Measurements from ENCODE around the gene USP28.

The USP28 gene

GRCh38 chr11:113876074-113876797 lies 864 bp upstream of the USP28 start:
- DNase-seq, result no peak

GRCh38 chr11:113874581-113875233 lies 665 bp downstream of the USP28 start:
- DNase-seq, result peak; percentile 11

DNA sequence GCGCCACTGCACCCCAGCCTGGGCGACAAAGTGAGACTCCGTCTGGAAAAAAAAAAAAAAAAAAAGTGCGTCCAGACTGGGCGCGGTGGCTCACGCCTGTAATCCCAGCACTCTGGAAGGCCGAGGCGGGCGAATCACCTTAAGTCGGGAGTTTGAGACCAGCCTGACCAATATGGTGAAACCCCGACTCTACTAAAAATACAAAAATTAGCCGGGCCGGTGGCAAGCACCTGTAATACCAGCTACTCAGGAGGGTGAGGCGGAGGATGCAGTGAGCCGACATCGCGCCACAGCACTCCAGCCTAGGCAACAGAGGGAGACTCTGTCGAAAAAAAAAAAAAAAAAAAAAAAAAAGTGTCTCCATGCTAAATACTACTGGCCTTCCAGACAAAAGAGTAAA lies 1.3 kb downstream of the USP28 start:
- no peak for DNase-seq

DNA sequence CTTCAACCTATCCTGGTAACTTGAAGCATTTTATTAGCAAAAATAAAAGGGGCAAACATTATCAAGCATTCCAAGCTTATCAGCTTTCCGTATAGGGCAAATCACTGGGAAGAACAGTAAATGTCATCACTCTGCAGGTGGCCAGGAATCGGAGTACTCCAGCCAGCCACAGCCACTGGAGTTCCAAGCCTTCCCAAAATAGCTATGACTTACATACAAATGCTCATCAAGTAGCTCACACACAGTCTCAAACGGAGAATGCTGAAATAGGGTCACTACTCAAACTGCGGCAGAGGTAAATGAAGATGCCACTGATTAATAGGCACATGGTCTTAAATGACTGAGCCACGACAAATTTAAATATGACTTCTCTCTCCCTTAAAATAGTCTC lies 2.1 kb downstream of the USP28 start:
- no peak for DNase-seq

DNA sequence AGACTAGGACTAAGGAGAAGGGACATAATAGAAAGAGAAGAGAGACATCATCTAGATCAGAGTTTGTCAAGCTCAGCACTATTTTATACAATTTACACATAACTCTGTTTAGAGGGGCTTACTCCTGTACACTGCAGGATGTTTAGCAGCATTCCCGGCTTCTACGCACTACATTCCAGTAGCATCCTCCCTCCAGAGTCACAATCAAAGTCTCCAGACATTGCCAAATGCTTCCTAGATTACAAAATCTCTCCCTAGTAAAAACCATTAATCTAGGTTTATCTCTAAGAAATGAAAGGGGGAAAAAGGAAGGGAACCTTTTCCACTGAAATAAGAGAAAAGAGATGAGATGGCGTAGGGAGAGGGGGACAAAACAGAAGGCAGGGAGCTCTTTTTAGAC lies 4.0 kb downstream of the USP28 start:
- no peak for DNase-seq

DNA sequence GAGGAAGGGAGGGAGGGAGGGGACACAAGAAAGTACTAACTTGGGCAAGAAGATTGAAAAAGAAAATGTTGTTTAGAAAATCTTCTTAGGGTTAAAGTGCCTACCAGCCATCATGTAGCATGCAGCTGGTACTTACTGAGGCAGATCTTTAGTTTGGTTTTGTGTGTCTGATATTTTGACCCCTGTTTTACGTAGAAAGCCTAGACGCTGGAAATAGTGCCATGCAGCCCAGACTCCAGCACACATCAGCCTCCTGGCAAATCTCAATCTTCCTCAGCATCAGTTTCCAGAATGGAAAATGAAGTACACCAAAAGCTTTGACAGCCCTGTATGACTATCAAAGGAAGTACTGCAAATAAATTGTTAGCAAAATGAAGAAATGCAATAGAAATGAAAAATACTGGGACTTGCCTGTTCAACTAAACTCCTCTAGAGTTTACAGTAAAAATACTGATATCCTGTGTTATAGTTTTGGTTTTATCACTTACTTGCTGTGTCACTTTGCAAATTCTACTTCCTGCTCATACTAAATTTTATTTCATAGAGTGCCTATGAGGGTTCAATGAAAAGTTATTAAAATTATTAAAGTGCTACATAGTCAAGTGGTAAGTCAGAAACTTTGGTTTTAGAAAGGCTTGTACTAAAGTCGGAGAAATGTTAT lies 7.4 kb downstream of the USP28 start:
- DNase-seq, result no peak

DNA sequence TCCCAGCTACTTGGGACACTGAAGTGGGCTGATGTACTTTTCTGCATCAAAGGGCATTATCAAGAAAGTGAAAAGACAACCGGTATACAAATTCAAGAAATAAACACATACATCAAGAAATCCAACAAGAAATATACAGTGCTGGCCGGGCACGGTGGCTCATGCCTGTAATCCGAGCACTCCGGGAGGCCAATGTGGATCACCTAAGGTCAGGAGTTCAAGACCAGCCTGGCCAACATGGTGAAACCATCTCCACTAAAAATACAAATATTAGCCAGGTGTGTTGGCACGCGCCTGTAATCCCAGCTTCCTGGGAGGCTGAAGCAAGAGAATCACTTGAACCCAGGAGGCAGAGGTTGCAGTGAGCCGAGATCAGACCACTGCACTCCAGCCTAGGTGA lies 9.5 kb downstream of the USP28 start:
- no peak for DNase-seq

GRCh38 chr11:113864410-113864809 lies 11.0 kb downstream of the USP28 start:
- no peak for DNase-seq

DNA sequence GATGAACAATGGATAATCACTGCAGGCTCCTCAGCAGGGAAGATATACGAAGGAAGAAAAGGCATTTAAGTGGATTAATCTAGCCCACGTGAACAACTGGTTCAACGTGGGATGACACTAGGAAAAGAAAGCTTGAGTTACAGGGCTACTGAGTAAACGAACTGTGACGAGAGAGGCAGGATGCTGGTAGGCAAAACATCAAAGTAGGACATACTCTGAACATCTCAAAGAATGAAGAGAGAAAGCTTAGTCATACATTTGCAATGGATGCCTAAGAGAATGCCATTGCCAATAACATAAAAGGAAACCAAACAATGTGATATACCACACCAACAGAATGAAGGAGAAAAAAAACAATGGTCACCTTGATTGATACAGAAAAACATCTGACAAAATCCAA lies 12.9 kb downstream of the USP28 start:
- no peak for DNase-seq

DNA sequence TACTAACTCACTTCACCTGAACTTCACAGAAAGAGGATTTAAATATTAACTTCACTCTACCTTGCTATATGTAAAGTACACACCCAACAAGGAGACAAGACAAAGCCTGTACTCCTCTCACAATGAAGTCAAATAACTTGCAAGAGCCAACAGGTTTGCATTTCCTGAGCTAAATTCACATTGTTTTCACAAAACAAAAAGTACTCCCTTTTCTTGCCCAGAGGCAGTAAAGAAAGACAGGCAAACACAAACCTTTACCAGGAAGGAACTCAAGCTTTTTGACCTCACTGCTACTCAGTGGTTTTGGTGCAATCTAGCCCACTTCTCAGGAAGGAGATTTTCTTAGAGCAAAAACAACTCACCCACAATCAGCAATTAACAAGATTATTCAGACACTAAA lies 15.7 kb downstream of the USP28 start:
- DNase-seq, result no peak

- DNase-seq, result no peak
These were observed 18.2 kb downstream of the USP28 start for GRCh38 chr11:113856966-113857759.

DNA sequence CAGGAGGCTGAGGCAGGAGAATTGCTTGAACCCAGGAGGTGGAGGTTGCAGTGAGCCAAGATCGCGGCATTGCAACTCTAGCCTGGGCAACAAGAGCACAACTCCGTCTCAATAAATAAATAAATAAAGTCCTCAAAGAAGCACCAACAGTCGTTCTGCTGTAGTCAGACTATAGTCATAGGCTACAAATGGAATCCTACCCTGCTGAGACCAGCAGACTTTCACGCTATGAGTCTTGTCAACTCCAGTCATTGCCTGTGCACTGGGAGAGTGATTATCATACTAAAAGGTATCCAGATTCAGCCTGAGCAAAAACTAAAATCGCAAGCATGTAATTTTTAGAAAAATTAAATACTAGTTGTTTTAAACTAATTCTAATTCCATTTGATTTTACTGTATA lies 19.6 kb downstream of the USP28 start:
- no peak for DNase-seq

DNA sequence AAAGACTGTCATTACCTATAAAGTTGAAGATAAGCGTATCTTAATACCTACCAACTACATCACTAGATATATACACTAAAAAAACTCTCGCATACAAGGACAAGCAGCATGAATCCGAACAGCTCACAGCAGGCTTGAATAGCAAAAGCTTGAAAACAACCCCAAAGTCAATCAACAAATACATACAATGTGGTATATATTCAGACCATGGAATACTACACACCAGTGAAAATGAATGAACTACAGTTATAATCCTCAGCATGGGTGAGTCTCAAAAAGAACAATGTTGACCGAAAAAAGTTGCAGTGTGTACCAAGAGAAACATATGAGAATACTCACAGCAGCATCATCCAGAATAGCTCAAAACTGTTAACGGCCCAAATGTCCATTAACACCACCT lies 25.2 kb downstream of the USP28 start:
- DNase-seq, result no peak

GRCh38 chr11:113849713-113850112 lies 25.7 kb downstream of the USP28 start:
- DNase-seq, result no peak

- DNase-seq, result no peak
These were observed 27.8 kb downstream of the USP28 start for GRCh38 chr11:113847580-113847979.

- DNase-seq, result no peak
These were observed 28.3 kb downstream of the USP28 start for GRCh38 chr11:113847111-113847510.

GRCh38 chr11:113841691-113842090 lies 33.7 kb downstream of the USP28 start:
- no peak for DNase-seq

GRCh38 chr11:113840932-113841664 lies 34.3 kb downstream of the USP28 start:
- DNase-seq, result no peak

DNA sequence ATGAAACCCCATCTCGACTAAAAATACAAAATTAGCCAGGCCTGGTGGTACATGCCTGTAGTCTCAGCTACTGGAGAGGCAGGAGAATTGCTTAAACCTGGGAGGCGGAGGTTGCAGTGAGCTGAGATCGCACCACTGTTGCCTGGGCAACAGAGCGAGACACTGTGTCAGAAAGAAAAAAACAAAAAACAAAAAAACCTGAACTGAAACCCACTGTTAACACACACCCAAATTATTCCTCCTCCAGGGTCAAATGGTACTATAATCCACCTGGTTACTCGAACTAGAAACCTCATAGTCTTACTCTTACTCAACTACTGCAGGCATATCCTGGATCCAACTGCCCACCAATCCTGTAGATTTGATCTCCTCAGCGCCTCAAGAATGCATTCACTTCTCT lies 35.5 kb downstream of the USP28 start:
- no peak for DNase-seq

DNA sequence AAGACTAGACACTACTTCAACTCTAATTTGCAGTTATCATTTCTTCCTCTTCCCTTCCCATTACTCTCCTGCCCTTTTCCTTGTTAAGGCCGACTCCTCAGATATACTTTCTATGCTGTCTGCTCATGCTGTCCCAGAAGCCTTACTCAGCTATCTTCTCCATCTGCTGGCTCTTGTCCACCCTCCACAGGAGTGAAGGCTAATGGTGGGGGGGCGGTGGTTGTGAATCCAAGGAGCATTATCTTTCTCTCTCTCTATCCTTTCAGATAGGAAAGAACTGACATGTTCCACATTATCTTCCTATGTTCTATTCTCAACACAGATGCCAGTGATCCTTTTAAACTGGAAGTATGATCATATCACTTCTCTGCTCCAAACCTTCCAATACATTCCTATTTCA lies 37.4 kb downstream of the USP28 start:
- no peak for DNase-seq

- DNase-seq, result no peak
These were observed 40.1 kb downstream of the USP28 start for GRCh38 chr11:113835306-113835705.

GRCh38 chr11:113833151-113833550 lies 42.2 kb downstream of the USP28 start:
- no peak for DNase-seq

DNA sequence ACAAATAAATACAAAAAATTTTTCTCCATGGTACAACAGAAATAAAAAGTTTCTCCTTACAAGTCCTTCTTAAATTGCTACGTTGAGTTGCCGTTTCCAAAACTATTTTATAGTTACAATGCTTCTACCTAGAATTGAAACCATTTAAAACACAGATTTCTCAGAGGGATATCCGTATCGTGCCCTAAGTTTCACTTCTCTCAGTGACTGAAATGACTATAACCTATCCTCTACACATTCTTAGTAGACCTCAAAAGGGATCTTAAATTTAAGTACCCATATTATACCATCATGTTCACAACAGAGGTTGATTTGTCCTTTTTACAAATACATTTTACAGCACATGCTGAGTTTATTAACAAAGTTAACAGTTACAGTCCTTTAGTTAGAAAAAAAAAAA lies 44.1 kb downstream of the USP28 start:
- no peak for DNase-seq

Measured in suppressor macrophage treated with lipopolysaccharide for 4 hours (primary cell).